Measurements from ENCODE around the gene JPH3. TPM values are rescaled to one million over a fixed set of nuclear protein-coding genes. Genes with fewer than 3 reads are reported as not detected.
"Not testable (repeated sequence)": the region's sequence is repeated elsewhere in the genome, so short reads cannot be mapped to it uniquely, and the experiment has no call there.

JPH3 gene
- total RNA-seq, 2 experiments from 2014 or later, result not detected

- Mint-ChIP-seq H3K36me3 (ENCODE audit: low read depth) (no peaks in the 10 kb centered on the region), H3K27me3 (peaks cover 28% of the 10 kb centered on the region), H3K4me1 (ENCODE audit: low read depth) (no peaks in the 10 kb centered on the region), H3K27ac (no peak overlapping the region), H3K4me3 (no peak overlapping the region), H3K9me3 (no peaks in the 10 kb centered on the region)
- CTCF ChIA-PET, result no interaction called here
- Histone ChIP-seq H3K27me3 (ENCODE audit: control insufficient read depth in 1 of 2, insufficient read depth in 2 of 2, low read length in 2 of 2) (peaks cover 0 to 6% of the 10 kb centered on the region in 2 experiments), H3K4me1 (ENCODE audit: insufficient read depth, low read length) (no peaks in the 10 kb centered on the region), H3K4me3 (ENCODE audit: low read length) (no peak overlapping the region), H3K36me3 (ENCODE audit: insufficient read depth, low read length) (no peaks in the 10 kb centered on the region), H3K27ac (ENCODE audit: low read depth in 1 of 2, low read length in 2 of 2) (no peak overlapping the region), H3K9me3 (ENCODE audit: control insufficient read depth in 1 of 2, insufficient read depth in 1 of 2, low read length in 2 of 2) (peaks cover 0 to under 1% of the 10 kb centered on the region in 2 experiments)
- intact Hi-C loops (cut with DNase I, micrococcal nuclease), result no loop called here
- TF ChIP-seq, protein P1, sequence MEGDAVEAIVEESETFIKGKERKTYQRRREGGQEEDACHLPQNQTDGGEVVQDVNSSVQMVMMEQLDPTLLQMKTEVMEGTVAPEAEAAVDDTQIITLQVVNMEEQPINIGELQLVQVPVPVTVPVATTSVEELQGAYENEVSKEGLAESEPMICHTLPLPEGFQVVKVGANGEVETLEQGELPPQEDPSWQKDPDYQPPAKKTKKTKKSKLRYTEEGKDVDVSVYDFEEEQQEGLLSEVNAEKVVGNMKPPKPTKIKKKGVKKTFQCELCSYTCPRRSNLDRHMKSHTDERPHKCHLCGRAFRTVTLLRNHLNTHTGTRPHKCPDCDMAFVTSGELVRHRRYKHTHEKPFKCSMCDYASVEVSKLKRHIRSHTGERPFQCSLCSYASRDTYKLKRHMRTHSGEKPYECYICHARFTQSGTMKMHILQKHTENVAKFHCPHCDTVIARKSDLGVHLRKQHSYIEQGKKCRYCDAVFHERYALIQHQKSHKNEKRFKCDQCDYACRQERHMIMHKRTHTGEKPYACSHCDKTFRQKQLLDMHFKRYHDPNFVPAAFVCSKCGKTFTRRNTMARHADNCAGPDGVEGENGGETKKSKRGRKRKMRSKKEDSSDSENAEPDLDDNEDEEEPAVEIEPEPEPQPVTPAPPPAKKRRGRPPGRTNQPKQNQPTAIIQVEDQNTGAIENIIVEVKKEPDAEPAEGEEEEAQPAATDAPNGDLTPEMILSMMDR (IDR thresholded peaks at IDR 0.05), result no peak
- DNase-seq, result no peak
- ATAC-seq (ENCODE audit: poor library complexity), result no peak
- POLR2A ChIA-PET, result no interaction called here
Observed at GRCh38 chr16:87575027-87575804, 27.1 kb upstream of the JPH3 start.

DNA sequence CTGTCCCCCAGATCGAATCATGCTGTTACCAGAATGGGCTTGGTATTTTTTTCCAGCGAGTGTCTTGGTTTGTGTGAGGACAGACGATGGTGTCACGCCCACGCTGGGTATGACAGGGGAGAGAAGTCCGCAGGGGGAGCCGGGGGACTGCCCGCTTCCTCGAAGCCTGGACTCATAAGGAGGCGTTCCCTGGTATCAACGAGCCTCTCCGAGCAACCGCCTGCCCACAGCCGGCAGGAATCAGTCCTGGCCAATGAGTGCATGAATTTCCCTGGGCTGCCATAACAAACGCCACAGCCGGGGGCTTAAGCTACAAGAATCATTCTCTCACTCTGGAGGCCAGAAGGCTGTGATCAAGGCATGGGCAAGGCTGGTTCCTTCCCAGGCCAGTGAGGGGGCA is 26.1 kb upstream of the JPH3 start:
- Histone ChIP-seq H3K27ac (ENCODE audit: low read depth in 1 of 2, low read length in 2 of 2) (no peak overlapping the region), H3K4me1 (ENCODE audit: insufficient read depth, low read length) (no peaks in the 10 kb centered on the region), H3K4me3 (ENCODE audit: low read length) (no peak overlapping the region), H3K36me3 (ENCODE audit: insufficient read depth, low read length) (no peaks in the 10 kb centered on the region), H3K27me3 (ENCODE audit: control insufficient read depth in 1 of 2, insufficient read depth in 2 of 2, low read length in 2 of 2) (peaks cover 0 to 6% of the 10 kb centered on the region in 2 experiments), H3K9me3 (ENCODE audit: control insufficient read depth in 1 of 2, insufficient read depth in 1 of 2, low read length in 2 of 2) (no peaks in the 10 kb centered on the region)
- Mint-ChIP-seq H3K4me1 (ENCODE audit: low read depth) (no peaks in the 10 kb centered on the region), H3K4me3 (no peak overlapping the region), H3K27ac (no peak overlapping the region), H3K36me3 (ENCODE audit: low read depth) (no peaks in the 10 kb centered on the region), H3K27me3 (peaks cover 35% of the 10 kb centered on the region), H3K9me3 (no peaks in the 10 kb centered on the region)
- ATAC-seq (ENCODE audit: poor library complexity) (no peak), DNase-seq (no peak)
- ChIA-PET CTCF (no interaction called here), POLR2A (no interaction called here)
- intact Hi-C loops (cut with DNase I, micrococcal nuclease), result no loop called here
- TF ChIP-seq, protein P1 (IDR thresholded peaks at IDR 0.05), result no peak

- H3K9me3 Mint-ChIP-seq; H3K27ac ChIP-seq (ENCODE audit: low read depth in 1 of 2, low read length in 2 of 2); CTCF ChIA-PET; H3K4me1 ChIP-seq (ENCODE audit: insufficient read depth, low read length); POLR2A ChIA-PET; H3K4me3 Mint-ChIP-seq; DNase-seq; H3K4me1 Mint-ChIP-seq (ENCODE audit: low read depth); H3K36me3 Mint-ChIP-seq (ENCODE audit: low read depth); H3K4me3 ChIP-seq (ENCODE audit: low read length); H3K36me3 ChIP-seq (ENCODE audit: insufficient read depth, low read length); ATAC-seq (ENCODE audit: poor library complexity); H3K27ac Mint-ChIP-seq; intact Hi-C loops (cut with DNase I, micrococcal nuclease); H3K9me3 ChIP-seq (ENCODE audit: control insufficient read depth in 1 of 2, insufficient read depth in 1 of 2, low read length in 2 of 2): not testable (repeated sequence)
- H3K27me3 ChIP-seq (ENCODE audit: control insufficient read depth in 1 of 2, insufficient read depth in 2 of 2, low read length in 2 of 2), result peaks cover 8 to 14% of the 10 kb centered on the region in 2 experiments
- peaks cover 43% of the 10 kb centered on the region for H3K27me3 Mint-ChIP-seq
Observed at GRCh38 chr16:87578142-87578930, 24.0 kb upstream of the JPH3 start.

All from CD4-positive, alpha-beta T cell (primary cell).